DOHH2 (cell line): ENCODE results near the gene BUD23.

Source experiments
- EZH2phosphoT487 ChIP-seq: fragments of 200-600 bp; sonication (generic); IDR thresholded peaks from 2 replicates; pipeline ENCODE4 v1.6.1; 2017; ENCODE audit warnings: borderline replicate concordance, mild to moderate bottlenecking, antibody characterized with exemption, low read length, moderate library complexity, mixed read lengths
- TF ChIP-seq, protein P1 (sequence below): fragments of 200-600 bp; sonication (generic); IDR thresholded peaks from one replicate; pipeline ENCODE4 v1.5.1; 2014; ENCODE audit warnings: antibody characterized with exemption, mild to moderate bottlenecking, low read depth, low read length; ENCODE audit not compliant: poor library complexity, severe bottlenecking

DNA sequence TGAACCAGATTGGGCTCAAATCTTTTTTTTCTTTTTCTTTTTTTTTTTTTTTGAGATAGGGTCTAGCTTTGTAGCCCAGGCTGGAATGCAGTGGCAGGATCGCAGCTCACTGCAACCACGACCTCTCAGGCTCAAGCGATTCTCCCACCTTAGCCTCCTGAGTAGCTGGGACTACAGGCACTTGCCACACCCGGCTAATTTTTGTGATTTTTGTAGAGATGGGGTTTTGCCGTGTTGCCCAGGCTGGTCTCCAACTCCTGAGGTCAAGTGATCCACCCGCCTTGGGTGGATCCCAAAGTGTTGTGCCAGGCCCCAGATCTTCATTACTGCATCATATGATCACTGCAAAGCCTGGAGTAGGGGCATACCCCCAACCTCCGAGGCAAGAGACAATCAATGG is 2.9 kb upstream of the BUD23 start:
- TF ChIP-seq, protein P1, sequence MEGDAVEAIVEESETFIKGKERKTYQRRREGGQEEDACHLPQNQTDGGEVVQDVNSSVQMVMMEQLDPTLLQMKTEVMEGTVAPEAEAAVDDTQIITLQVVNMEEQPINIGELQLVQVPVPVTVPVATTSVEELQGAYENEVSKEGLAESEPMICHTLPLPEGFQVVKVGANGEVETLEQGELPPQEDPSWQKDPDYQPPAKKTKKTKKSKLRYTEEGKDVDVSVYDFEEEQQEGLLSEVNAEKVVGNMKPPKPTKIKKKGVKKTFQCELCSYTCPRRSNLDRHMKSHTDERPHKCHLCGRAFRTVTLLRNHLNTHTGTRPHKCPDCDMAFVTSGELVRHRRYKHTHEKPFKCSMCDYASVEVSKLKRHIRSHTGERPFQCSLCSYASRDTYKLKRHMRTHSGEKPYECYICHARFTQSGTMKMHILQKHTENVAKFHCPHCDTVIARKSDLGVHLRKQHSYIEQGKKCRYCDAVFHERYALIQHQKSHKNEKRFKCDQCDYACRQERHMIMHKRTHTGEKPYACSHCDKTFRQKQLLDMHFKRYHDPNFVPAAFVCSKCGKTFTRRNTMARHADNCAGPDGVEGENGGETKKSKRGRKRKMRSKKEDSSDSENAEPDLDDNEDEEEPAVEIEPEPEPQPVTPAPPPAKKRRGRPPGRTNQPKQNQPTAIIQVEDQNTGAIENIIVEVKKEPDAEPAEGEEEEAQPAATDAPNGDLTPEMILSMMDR, result no peak
- TF ChIP-seq EZH2phosphoT487, result no peak
